ENCODE data around the gene SLC18A3.

Gene SLC18A3

DNA sequence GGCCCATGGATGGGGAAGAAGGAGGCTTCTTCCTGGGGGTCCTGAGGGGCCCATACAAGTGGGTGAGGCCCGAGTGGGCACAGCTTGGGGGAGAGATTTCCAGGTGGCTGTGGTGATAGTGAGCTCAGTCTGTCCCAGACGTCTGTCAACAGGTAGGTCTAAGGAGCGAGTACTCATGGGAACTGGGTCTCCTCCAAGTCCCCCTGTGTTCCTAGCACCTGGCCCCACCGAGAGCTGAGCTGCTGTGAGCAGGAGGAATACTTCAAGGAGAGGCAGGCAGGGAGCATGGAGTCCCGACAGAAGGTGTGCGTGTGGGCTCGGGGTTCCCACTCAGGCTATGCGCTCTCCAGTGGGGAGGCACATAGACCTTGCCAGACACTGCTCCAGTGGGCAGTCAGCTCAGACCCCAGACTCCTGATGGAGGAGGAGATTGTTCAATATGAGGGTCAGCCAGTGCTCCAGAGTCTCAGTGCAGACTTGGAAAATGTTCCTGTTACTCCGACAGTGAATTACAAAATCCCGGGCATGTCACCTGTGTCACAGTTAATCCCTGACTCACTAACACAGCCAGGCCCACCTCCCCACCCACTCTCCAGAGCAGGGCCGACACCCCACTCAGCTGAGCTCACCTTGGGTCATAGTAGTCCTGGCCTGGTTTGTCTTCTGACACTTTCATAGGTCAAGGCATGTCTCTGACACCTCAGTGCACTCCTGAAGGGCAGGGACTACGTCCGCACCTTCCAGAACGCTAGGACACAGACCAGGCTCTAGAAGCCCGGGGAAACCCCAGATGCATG, 41.1 kb downstream of the SLC18A3 start:
- no peak for DNase-seq (ENCODE audit: low spot score)

DNA sequence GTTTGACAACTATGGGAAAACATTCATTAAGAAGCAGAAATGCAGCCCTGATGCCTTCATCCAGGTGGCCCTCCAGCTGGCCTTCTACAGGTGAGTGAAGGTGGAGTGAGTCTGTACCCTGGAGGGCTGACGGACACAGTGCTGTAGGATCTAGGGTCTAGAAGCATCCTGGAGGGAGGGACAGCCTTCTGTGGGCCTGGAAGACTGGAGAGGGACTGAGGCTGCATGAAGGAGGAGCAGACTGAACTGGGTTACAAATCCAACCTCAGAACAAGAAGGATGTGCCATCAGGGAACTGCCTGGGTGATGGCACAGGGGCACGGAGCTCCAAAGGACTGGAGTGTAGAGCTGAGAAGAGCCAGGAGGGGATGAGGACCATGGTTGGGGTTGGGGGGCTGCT, 41.8 kb downstream of the SLC18A3 start:
- DNase-seq (ENCODE audit: low spot score): no peak

DNA sequence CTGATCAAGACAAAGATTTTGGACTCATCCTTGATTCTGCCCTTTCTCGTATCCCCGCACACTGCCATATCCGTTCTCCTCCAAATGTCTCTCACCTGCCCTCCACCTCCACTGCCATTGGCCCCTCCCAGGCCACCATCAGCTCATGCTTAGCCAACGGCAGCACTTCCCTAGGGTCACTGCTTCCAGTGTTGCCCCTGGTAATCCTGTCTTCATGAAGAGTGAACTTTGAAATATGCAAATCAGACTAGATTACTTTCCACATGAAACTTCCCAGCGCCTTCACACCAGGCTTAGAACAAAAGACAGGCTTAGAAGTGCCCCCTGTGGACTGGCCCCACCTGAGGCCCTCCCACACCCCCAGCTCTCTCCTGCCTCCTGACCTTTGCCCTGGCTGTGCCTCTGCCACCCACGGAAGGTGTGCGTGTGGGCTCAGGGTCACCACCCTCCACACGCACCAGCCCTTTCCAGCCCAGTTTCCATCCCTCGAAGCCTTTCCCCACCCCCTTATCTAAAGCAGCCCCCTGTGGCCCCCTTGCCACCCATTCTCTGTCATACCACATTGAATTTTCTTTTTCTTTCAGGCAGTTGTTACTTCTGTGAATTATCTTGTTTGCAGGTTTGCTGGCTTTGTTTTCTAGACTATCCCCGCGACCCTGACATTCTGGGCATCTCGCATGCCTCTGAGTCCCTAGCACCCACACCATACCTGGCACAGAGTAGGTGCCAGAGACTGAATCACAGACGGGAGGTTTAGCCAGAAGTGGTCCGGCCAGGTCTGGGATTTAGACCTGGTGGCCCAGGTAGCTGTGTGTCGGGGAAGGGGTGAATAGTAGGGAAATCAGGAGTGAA, 42.5 kb downstream of the SLC18A3 start:
- DNase-seq (ENCODE audit: low spot score): no peak

DNA sequence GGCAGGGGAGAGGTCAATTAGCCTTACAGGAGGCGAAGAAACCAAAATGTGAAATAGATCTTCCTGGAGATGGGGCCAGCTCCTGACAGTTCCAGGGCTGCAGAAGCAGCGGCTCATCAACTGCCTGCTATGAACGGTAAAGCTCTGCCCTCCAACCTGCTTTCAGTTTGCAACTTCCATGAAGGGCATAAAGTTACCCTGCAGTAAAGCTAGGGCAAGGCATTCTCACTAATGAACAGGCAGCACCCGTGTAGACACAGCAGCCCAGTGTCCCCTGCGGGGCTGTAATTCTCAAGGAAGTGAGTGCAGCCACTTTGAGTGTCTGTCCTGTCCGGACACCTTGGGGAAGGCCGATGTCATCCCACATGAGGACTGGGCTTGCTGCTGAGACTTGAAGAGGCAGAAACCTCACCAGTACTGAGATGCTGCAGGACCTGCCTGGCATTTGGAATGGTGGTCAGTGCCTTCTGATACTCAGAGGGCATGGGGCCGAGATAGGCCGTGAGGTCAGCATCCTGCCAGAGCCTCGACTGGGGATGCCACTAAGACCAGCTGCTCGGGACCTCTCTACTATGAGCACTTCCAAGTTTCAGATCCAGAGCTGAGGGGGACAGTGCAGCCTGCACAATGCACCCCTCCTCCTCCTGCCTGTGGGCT, 43.3 kb downstream of the SLC18A3 start:
- DNase-seq (ENCODE audit: low spot score): no peak

DNA sequence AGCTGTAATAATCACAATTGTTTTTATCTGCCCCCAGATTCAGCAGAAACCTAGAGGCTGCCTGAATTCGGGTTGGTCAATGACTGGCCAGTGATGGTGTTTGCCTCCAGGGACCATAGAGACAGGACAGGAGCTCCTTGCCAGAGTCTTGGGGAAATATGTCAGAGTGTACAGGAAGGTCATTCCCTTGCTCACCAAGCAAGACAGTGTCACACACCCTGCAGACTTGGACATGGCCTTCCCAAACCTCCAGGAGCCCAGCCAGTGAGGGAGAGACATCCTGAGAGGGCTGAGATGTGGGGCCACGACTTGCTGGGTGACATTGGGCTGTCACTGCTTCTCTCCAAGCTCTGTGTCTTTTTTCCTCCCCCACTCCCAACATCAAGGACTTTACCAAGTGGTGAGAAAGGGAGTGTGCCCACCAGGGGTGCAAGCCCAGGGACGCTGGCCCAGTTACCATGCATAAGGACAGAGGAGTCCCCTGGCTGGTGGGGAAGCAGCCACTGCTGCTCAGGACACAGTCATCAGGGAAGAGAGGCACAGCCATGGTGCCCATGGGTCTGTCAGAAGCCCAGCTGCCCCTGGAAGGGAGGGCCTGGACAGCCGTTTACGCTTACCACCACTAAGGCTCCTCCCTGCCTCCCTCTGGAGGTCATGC, 44.1 kb downstream of the SLC18A3 start:
- DNase-seq (ENCODE audit: low spot score): no peak

DNA sequence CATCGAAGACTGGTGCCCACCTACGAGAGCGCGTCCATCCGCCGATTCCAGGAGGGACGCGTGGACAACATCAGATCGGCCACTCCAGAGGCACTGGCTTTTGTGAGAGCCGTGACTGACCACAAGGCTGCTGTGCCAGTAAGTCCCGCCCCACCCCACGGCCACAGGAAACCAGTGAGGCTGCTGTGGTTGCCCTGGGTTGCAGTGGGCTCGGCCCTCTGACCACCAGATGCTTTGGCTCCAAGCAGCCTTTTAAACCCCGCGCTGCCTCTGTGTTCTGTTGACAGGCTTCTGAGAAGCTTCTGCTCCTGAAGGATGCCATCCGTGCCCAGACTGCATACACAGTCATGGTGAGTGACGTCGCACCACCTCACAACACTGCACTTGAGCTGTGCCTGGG, 45.0 kb downstream of the SLC18A3 start:
- DNase-seq (ENCODE audit: low spot score): no peak

DNA sequence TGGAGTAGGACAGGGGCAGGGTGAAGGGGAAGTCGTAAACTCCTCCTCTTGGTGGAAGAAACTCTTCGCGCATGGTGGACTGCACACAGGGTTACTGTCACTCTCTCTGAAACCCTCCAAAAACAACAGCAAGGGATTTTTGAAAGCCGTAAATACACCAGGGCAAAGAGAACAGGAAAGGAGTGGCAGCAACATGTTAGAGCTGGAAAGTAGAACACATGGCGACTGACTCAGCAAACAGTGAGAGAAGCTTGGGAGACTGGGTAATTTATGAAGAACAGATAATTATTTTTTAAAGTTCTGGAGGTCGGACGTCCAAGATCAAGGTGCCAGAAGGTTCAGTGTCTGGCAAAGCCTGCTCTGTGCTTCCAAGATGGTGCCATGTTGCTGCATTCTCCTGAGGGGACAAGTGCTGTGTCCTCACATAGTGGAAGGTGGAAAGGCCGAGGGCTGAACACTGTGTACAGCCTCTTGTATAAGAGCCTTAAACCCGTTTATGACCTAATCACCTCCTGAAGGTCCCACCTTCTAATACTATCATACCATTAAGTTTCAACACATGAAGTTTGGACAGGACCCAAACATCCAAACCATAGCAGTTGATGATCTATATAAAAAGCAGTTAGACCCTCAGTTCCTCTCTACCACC, 46.9 kb downstream of the SLC18A3 start:
- no peak for DNase-seq (ENCODE audit: low spot score)

DNA sequence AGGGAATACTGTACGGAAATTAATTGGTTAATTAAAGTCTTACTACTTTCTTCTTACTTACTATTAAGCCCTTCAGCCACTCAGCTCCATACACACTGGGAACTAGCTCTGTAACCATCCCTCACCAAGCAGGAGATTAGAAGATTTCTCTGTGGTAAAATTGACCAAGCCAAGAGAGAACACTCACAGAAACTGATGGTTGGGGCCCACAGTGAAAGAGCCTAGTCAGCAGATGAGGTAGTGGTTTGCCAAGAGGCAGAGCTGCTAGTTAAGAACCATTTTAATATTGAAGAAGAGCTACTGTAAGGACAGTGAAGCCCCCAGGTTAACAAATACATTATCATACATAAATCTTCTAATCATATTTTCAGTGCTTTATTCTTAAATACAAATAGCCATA, 47.5 kb downstream of the SLC18A3 start:
- no peak for DNase-seq (ENCODE audit: low spot score)

DNA sequence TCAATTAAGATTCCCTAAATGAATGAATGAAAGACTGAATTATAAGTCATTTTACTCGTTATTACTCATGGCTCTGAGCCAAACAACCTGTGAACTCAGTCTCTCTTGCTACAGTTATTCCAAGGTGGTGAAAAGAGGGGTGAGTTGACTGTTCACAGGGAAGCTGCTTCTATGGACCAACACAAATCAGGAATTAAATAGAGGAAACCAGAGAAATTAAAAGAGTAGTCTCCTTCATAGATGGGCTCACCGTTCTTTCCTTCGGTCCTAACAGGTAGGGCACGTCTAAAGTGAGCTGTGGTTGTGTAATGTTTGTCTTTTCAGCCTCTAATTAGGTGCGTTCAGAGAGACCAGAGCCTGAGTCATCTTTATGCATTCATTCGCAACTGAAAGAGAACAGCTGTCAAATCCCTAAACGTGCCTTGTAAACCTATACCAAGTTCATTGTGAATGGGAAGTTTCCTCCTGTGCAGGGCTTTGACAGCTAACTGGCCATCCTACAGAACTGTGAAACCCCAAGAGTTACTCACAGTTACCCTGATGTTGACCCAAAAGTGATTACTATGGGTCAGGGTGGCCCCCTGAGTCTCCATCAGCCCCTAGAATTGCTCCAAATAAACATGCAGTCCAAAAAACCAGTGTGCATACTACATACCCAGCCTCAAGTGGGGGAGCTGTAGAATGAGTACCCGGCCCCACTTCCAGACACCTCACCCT, 51.2 kb downstream of the SLC18A3 start:
- DNase-seq (ENCODE audit: low spot score): no peak

Data from pons (tissue), 1 donor.